Measurements from ENCODE around the gene C7orf25.

- TF ChIP-seq CTCF (IDR thresholded peaks at IDR 0.05; ENCODE audit: low read depth, low read length, poor library complexity, severe bottlenecking) (no peak), EZH2phosphoT487 (IDR thresholded peaks at IDR 0.05; ENCODE audit: borderline replicate concordance, low read length) (no peak)
Measured at GRCh38 chr7:42931447-42931833, 19.6 kb upstream of the C7orf25 start.
